Breast epithelium (tissue), 3 donors: Measurements from ENCODE around the gene CRHR2.

Source experiments
- POLR2A ChIP-seq: fragments of 450-650 bp; IDR thresholded peaks from one replicate; pipeline ENCODE4 v1.6.1; 2016; ENCODE audit warnings: antibody characterized with exemption, mild to moderate bottlenecking, moderate library complexity
- POLR2AphosphoS5 ChIP-seq, 3 donors: sonication (generic); formaldehyde crosslinking; IDR thresholded peaks; one replicate each; pipeline ENCODE4 v1.6.1; 2017; ENCODE audit warnings: antibody characterized with exemption in 3 of 3
- TF ChIP-seq, protein P1 (sequence below), 3 donors: fragments of 450-650 bp; IDR thresholded peaks; one replicate each; pipeline ENCODE4 v1.5.1; 2016 to 2017; ENCODE audit warnings: antibody characterized with exemption in 3 of 3, mild to moderate bottlenecking in 3 of 3, moderate library complexity in 3 of 3

DNA sequence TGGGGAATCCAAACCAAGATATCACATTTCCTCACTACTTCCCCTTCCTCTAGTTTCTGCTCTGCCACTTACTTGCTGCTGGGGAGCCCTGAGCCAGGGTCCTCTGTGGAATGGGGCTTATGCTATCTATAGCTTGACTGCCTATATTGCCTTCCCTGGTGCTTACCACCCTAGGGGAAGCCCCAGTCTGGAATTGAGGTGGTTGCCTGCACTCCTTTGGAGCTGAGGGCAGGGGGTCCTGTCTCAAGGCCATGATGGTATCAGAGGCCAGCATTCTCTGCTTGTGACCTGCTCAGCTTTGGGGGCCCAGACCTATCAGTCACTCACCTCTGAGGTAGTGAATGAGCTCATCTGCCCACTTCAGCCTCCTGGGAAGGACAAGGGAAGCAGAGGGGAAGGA is 40.4 kb upstream of the CRHR2 start:
- no peak for TF ChIP-seq POLR2A
- TF ChIP-seq, protein P1, sequence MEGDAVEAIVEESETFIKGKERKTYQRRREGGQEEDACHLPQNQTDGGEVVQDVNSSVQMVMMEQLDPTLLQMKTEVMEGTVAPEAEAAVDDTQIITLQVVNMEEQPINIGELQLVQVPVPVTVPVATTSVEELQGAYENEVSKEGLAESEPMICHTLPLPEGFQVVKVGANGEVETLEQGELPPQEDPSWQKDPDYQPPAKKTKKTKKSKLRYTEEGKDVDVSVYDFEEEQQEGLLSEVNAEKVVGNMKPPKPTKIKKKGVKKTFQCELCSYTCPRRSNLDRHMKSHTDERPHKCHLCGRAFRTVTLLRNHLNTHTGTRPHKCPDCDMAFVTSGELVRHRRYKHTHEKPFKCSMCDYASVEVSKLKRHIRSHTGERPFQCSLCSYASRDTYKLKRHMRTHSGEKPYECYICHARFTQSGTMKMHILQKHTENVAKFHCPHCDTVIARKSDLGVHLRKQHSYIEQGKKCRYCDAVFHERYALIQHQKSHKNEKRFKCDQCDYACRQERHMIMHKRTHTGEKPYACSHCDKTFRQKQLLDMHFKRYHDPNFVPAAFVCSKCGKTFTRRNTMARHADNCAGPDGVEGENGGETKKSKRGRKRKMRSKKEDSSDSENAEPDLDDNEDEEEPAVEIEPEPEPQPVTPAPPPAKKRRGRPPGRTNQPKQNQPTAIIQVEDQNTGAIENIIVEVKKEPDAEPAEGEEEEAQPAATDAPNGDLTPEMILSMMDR (IDR thresholded peaks at IDR 0.05): no peak
- TF ChIP-seq POLR2AphosphoS5 (IDR thresholded peaks at IDR 0.05): no peak
